Anterior cingulate cortex (tissue), 58 donors: Measurements from ENCODE around the gene PRX.
A peak's percentile ranks its signal among the peaks of the same experiment; 100 is the strongest.
"Not testable (repeated sequence)": the region's sequence is repeated elsewhere in the genome, so short reads cannot be mapped to it uniquely, and the experiment has no call there.

Experiments
- DNase-seq, 58 donors: peaks; one replicate each; lab custom pipeline; 2025; lab: John Stamatoyannopoulos, UW

PRX gene

GRCh38 chr19:40370997-40371801, 42.0 kb downstream of the PRX start:
- DNase-seq: no peak

GRCh38 chr19:40370253-40370652, 42.9 kb downstream of the PRX start:
- DNase-seq: not testable (repeated sequence)

GRCh38 chr19:40369797-40370196, 43.4 kb downstream of the PRX start:
- no peak for DNase-seq

- no peak for DNase-seq
Observed at GRCh38 chr19:40367577-40368434, 45.4 kb downstream of the PRX start.

GRCh38 chr19:40366697-40367561, 46.2 kb downstream of the PRX start:
- DNase-seq: peak in 41 of 58 donors; percentile 3 to 76 (median 41)

GRCh38 chr19:40365613-40366401, 47.4 kb downstream of the PRX start:
- peak; percentile 13 to 91 (median 64) for DNase-seq

- no peak for DNase-seq
Observed at GRCh38 chr19:40365010-40365409, 48.2 kb downstream of the PRX start.

GRCh38 chr19:40363069-40363468, 50.1 kb downstream of the PRX start:
- no peak for DNase-seq

- no peak for DNase-seq
Observed at GRCh38 chr19:40362160-40362559, 51.0 kb downstream of the PRX start.

- peak in 1 of 58 donors; percentile 23 for DNase-seq
Observed at GRCh38 chr19:40360708-40361241, 52.4 kb downstream of the PRX start.

GRCh38 chr19:40360020-40360707, 53.0 kb downstream of the PRX start:
- no peak for DNase-seq

GRCh38 chr19:40358773-40359172, 54.4 kb downstream of the PRX start:
- peak in 4 of 58 donors; percentile 10 to 23 (median 18) for DNase-seq

GRCh38 chr19:40357640-40358039, 55.5 kb downstream of the PRX start:
- no peak for DNase-seq

- no peak for DNase-seq
Observed at GRCh38 chr19:40356681-40357595, 56.2 kb downstream of the PRX start.

- DNase-seq: no peak
Observed at GRCh38 chr19:40355975-40356680, 57.0 kb downstream of the PRX start.

- DNase-seq: peak in 12 of 58 donors; percentile 3 to 67 (median 18)
Observed at GRCh38 chr19:40348961-40349507, 64.1 kb downstream of the PRX start.
